Measurements from ENCODE around the gene TNFSF8.

The TNFSF8 gene

DNA sequence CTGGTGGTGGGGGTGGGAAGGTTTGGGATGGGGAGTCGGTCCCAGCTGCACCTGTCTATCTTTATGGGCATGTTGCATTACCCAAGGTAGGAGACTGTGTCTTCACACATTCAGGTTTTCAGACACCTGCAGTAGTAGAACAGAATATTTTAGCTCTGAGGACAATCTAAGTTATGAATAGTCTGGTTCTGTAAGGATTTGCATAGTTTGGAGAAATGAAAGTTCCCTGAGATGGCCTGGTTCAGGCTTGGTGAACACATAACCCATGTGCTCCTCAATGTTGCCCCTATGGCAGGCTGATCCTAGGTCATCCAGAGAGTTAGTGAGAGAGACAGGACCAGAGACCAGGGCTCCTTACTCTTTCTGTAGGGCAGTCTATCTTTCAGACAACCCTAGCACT lies 20.7 kb downstream of the TNFSF8 start:
- H3K36me3 ChIP-seq = no peaks in the 10 kb centered on the region
- H3K27me3 ChIP-seq = no peaks in the 10 kb centered on the region
- no peak overlapping the region for H3K4me3 ChIP-seq
- no peak overlapping the region for H3K27ac ChIP-seq
- no peak overlapping the region for H3K9ac ChIP-seq
- no peaks in the 10 kb centered on the region for H4K20me1 ChIP-seq
- H3K4me2 ChIP-seq = no peak overlapping the region
- H3K4me1 ChIP-seq = peaks cover 4% of the 10 kb centered on the region
- TF ChIP-seq Cebpa-rat (IDR thresholded peaks at IDR 0.05) = no peak
- no peaks in the 10 kb centered on the region for H3K9me3 ChIP-seq

DNA sequence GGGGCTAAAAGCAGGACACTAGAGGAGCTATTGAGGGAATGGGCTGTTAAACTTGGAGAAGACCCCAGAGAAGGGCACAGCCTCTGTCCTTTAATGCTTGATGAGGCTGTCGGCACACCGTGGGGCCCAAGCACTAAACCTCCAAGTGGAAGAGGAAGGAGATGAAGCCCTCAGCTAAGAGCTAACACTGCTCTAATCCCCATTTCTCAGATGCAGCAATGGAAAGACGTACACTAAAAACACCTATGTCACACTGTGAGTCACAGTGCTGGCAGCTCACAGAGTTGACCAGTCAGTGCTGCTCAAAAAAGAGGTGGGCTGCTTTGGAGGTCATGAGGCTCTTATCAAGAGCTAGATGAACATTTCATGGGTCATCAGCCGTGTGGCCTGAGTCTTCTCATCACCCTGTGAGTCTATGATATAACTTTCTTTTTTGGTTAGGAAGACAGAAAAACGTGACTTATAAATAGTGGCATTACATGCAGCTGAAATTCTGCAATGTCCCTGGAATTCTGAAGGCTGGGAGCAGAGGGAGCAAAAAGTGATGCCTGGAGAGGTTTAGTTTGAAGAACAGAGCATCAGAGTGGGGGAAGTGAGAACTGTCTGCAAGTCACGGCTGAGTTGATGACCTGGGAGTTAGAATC lies 21.5 kb downstream of the TNFSF8 start:
- H4K20me1 ChIP-seq = no peaks in the 10 kb centered on the region
- no peaks in the 10 kb centered on the region for H3K27me3 ChIP-seq
- H3K27ac ChIP-seq = no peak overlapping the region
- no peaks in the 10 kb centered on the region for H3K36me3 ChIP-seq
- H3K9ac ChIP-seq = no peak overlapping the region
- no peak for TF ChIP-seq Cebpa-rat (IDR thresholded peaks at IDR 0.05)
- no peak overlapping the region for H3K4me3 ChIP-seq
- no peaks in the 10 kb centered on the region for H3K9me3 ChIP-seq
- no peak overlapping the region for H3K4me2 ChIP-seq
- H3K4me1 ChIP-seq = no peaks in the 10 kb centered on the region

DNA sequence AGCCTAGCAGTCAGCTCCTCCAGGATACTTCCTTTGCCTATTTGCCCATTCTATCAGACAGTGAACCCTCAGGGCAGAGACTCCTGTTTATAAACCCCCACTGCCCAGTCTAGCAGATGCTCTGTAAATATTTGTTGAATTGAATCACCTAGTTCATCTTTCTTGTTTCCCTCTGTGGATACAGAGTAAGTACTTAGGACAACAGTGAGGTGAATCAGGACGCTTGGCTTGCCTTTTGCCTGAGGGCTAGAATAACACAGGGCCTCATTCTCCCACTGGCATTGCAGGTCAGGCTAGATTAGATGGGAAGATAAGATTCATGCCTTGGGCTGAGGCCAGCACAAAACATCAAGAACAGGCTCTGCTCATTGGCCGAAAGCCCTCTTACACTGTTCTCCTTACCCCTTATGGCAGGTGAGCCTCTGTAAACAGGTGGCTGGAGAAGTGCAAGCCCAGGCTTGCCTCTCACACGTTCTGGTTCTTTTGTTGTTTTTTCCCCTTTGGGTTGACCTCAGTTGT lies 22.2 kb downstream of the TNFSF8 start:
- no peak for TF ChIP-seq Cebpa-rat (IDR thresholded peaks at IDR 0.05)
- H3K27me3 ChIP-seq = no peaks in the 10 kb centered on the region
- no peaks in the 10 kb centered on the region for H3K36me3 ChIP-seq
- no peak overlapping the region for H3K9ac ChIP-seq
- no peaks in the 10 kb centered on the region for H3K4me1 ChIP-seq
- H3K27ac ChIP-seq = no peak overlapping the region
- H3K4me3 ChIP-seq = no peak overlapping the region
- no peak overlapping the region for H3K4me2 ChIP-seq
- no peaks in the 10 kb centered on the region for H4K20me1 ChIP-seq
- H3K9me3 ChIP-seq = no peaks in the 10 kb centered on the region

DNA sequence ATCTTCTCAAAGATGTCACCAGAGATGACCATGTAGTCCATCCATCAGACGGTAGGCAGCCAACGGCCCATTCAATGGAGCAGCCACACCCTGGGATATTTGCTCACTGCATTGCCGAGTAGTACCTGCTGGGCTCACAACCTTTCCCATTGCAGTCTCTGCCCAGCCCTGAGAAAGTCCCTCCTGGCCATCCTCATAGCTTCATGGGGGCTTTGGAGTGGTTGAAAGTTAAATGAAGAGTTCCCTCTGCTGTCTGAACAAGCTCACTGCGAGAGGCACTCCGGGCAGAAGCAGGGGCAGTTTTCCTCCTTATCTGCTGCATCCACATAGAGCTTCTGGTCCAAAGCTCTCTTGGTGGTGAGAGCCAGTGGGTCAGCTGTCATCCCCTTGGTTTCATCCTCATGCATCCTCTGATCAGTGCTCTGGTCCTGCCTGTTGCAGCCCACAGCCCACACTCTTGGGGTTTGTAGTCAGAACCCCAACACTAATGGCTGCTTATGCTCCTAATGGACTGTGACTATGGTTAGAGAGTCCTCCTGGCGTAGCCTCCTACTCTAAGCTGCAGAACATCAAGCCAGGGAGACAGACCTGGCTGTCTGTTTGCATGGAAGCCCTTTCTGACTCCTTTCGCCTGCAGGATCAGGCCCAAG lies 23.3 kb downstream of the TNFSF8 start:
- Histone ChIP-seq H3K27ac (no peak overlapping the region), H4K20me1 (no peaks in the 10 kb centered on the region), H3K4me1 (no peaks in the 10 kb centered on the region), H3K9me3 (no peaks in the 10 kb centered on the region), H3K27me3 (no peaks in the 10 kb centered on the region), H3K4me3 (no peak overlapping the region), H3K9ac (no peak overlapping the region), H3K4me2 (no peak overlapping the region), H3K36me3 (no peaks in the 10 kb centered on the region)
- TF ChIP-seq Cebpa-rat (IDR thresholded peaks at IDR 0.05) = no peak

DNA sequence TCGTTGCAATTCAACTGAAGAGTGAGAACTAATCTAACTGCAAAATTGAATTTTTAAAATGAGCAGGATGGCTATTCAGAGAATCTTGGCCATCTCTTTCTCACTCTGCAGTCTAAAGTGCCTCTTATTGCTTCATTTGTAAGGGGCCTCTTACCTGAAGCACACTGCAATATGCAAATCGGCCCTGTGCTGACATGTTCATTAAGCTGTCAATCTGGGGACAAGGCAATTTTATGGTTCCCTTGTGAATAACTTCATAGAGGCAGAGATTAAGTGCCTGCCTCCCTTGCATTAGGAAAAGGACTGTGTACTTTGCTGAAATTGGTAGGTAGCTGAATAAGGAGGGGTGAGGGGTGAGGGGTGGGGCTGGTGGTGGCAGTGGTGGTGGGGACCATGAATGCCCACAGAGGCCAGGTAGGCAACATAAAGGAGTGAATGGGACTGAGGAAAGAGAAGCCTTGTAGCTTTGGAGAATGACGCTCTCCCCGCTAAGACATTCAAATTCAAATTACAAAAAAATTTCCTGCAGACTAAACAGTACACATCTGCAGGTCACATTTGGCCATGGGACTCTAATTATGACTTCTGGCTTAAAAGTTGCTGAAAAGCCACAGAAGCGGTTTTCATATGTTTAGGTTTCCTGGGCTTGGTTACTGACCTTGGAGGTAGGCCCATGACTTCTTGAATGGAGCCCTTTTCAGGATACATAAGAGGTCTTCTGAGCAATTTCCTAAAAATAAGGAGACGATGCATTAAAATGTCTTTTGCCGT lies 25.0 kb downstream of the TNFSF8 start:
- TF ChIP-seq Cebpa-rat (IDR thresholded peaks at IDR 0.05) = no peak
- no peaks in the 10 kb centered on the region for H3K36me3 ChIP-seq

DNA sequence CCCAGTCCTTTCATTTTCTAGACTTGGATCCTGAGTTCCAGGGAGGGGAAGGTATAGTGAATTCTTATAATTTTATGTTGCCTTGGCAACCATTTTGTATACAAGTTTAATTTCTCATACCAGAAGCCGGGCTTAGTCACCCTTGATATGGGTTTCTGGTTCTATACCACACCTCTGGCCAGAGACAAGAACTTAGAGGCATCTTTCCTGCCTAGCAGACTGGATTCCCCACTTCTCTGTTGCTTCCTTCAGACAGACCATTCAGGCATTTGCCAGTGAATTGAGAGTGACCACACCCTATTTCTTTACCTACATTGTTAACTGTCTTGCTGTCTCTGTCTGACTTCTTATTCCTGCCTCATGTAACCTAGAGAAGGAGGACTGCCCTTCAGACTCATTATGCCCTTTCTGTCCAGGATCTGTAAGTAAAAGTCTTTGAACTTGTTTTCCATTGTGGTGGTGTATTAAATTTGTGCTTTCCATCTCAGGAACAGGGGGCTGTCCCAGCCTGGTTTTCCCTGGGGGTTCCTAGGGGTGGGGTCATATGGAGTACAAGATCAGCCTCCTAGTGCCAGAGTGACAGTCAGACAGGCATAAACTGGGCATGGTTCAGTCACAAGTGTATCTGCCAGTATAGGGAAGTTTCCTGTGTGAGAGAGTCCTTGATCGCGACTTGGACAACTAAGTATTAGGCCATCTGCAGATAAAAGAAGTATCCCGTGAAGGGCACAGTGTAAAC lies 27.4 kb downstream of the TNFSF8 start:
- H3K4me1 ChIP-seq = peaks cover 25% of the 10 kb centered on the region
- no peak overlapping the region for H3K9ac ChIP-seq
- 0 out of 2 replicates have a peak overlapping the region, but pooled peaks have one; percentile 7 for H3K4me2 ChIP-seq
- no peaks in the 10 kb centered on the region for H4K20me1 ChIP-seq
- H3K27me3 ChIP-seq = no peaks in the 10 kb centered on the region
- H3K27ac ChIP-seq = no peak overlapping the region
- H3K36me3 ChIP-seq = no peaks in the 10 kb centered on the region
- no peak for TF ChIP-seq Cebpa-rat (IDR thresholded peaks at IDR 0.05)
- no peaks in the 10 kb centered on the region for H3K9me3 ChIP-seq
- H3K4me3 ChIP-seq = no peak overlapping the region

More for the DNA sequence above, 25.0 kb downstream of the TNFSF8 start:
- no peak overlapping the region for H3K4me3 ChIP-seq
- H3K27me3 ChIP-seq = no peaks in the 10 kb centered on the region
- H3K4me1 ChIP-seq = peaks cover under 1% of the 10 kb centered on the region; the same call in 1 of the 2 replicates
- H4K20me1 ChIP-seq = no peaks in the 10 kb centered on the region
- no peak overlapping the region for H3K4me2 ChIP-seq
- no peaks in the 10 kb centered on the region for H3K9me3 ChIP-seq
- H3K9ac ChIP-seq = no peak overlapping the region
- no peak overlapping the region for H3K27ac ChIP-seq

DNA sequence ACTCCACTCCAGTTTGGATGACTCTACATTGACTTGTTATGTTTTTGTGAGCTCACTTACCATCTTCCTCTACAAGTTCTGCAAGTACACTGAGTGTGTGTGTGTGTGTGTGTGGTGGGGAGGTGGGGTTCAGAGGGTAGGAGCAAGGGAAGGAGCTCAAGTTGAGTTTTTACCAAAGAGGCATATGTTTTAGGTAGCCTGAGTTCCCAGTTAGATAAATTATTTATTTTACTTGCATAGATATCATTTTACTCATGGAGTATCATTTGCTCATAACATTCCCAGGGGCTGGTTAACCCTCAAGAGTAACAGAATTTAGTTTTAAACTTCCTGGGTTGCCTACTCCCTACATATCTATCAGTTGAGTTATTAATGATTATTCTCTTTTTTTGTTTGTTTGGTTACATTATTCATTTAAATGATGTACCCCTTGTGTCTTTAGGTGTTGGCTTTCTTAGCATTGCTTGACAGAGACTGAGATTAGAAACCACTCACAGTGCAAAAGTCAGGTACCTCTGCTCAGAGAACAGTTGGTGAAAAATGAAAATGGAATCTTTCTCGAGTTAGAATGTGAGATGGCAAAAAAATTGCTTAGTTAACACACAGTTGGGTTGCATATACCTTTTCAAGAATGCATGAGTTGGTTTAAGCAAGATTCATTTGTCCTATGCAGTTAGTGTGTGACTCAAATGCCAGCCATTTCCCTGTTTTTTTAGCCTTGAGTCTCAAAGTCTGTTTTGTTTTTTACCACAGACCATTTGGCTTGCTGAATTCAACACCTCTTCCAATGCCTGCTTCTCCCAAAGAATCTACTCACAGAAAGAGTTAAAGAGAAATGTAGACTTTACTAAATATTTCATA lies 29.2 kb downstream of the TNFSF8 start:
- Histone ChIP-seq H3K27ac (no peak overlapping the region), H3K36me3 (no peaks in the 10 kb centered on the region), H3K4me2 (no peak overlapping the region), H3K4me3 (no peak overlapping the region), H3K4me1 (peaks cover 33% of the 10 kb centered on the region), H3K9ac (no peak overlapping the region), H3K9me3 (no peaks in the 10 kb centered on the region), H4K20me1 (no peaks in the 10 kb centered on the region), H3K27me3 (no peaks in the 10 kb centered on the region)
- no peak for TF ChIP-seq Cebpa-rat (IDR thresholded peaks at IDR 0.05)

DNA sequence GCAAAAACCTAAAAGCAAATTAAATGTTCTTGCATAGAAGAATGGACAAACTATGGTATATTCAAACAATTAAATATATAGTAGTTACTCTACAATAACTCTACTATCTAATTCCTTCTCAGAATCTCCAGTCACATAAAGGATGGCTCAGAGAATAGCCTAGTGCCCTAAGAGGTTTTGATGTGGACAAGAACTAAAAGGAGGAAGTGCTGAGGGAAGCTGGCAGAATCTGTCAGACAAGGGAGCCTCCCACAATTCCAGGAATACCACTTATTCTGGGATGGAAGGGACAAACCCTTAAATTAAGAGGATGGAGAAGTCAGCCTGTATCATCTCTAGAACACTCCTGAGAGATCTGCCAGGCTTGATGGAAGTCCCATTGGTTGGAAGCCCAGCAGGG lies 30.4 kb downstream of the TNFSF8 start:
- no peak for TF ChIP-seq Cebpa-rat (IDR thresholded peaks at IDR 0.05)
- no peak overlapping the region for H3K27ac ChIP-seq

DNA sequence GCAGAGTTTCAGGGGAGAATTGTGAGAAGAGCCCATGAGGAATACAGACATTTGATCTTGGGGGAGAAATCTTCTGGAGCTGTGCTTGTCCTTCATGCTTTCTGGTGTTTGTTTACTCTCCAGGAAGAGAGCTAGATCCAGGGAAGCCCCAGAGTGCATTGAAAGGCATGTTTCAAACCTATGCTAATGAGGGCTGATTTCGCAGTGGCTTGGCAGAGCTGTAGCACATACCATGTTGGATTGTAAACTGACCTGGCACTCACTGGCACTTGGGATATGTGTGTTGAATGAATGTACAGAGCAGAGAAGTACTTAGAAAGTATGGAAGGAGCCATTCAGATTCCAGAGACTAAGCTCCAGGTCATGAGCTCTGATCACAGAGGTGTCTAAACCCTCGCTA lies 30.9 kb downstream of the TNFSF8 start:
- Histone ChIP-seq H3K9me3 (no peaks in the 10 kb centered on the region), H3K27ac (no peak overlapping the region; the same call in 1 of the 2 replicates), H3K36me3 (no peaks in the 10 kb centered on the region), H3K9ac (no peak overlapping the region), H4K20me1 (no peaks in the 10 kb centered on the region), H3K27me3 (no peaks in the 10 kb centered on the region), H3K4me3 (no peak overlapping the region), H3K4me2 (peak overlapping the region; percentile 84), H3K4me1 (peaks cover 41% of the 10 kb centered on the region)
- no peak for TF ChIP-seq Cebpa-rat (IDR thresholded peaks at IDR 0.05)

More for the DNA sequence above, 30.4 kb downstream of the TNFSF8 start:
- Histone ChIP-seq H3K27me3 (no peaks in the 10 kb centered on the region), H3K36me3 (no peaks in the 10 kb centered on the region), H4K20me1 (no peaks in the 10 kb centered on the region), H3K9ac (no peak overlapping the region), H3K4me1 (peaks cover 38% of the 10 kb centered on the region), H3K9me3 (no peaks in the 10 kb centered on the region), H3K4me3 (no peak overlapping the region), H3K4me2 (peak overlapping the region; percentile 84)

Measured in BLaER1 (cell line).